ENCODE data around the gene IL17RA. TPM values are rescaled to one million over a fixed set of nuclear protein-coding genes. Genes with fewer than 3 reads are reported as not detected.

IL17RA gene
- total RNA-seq, 1 experiment from 2014 or later = 11.7 TPM

- no peak for DNase-seq (ENCODE audit: low read depth, low spot score)
- no peak for TF ChIP-seq CTCF (IDR thresholded peaks at IDR 0.05)
- no peak for TF ChIP-seq SIN3A (IDR thresholded peaks at IDR 0.05; ENCODE audit: borderline replicate concordance, insufficient read depth, low read depth, low read length)
- TF ChIP-seq TCF7L2 (IDR thresholded peaks at IDR 0.05; ENCODE audit: low read depth, low read length) = no peak
- TF ChIP-seq POLR2AphosphoS5 (IDR thresholded peaks at IDR 0.05; ENCODE audit: low read depth, low read length) = no peak
- TF ChIP-seq REST (IDR thresholded peaks at IDR 0.05; ENCODE audit: insufficient read depth in 1 of 2, low read depth in 2 of 2, low read length in 1 of 2) = no peak
- POLR2A ChIA-PET = interaction anchor here (0.6 kb wide), 1 partner anchor 74 kb away, joined by 8 read pairs; no protein-coding TSS in a partner anchor
- Histone ChIP-seq H3K27me3 (ENCODE audit: control insufficient read depth, insufficient read depth, low read length) (no peaks in the 10 kb centered on the region), H3K4me3 (ENCODE audit: low read depth in 2 of 2, low read length in 2 of 2) (no peak overlapping the region), H3K4me1 (ENCODE audit: control insufficient read depth, insufficient read depth, low read length) (peaks cover 11% of the 10 kb centered on the region), H3K27ac (ENCODE audit: low read length) (no peak overlapping the region), H3K9me3 (ENCODE audit: control insufficient read depth, insufficient read depth, low read depth, low read length) (no peaks in the 10 kb centered on the region), H3K36me3 (ENCODE audit: control insufficient read depth, insufficient read depth, low read length) (no peaks in the 10 kb centered on the region)
- CTCF ChIA-PET = no interaction called here
- BruUV-seq (replicated peaks) = no TSS peak
- no peak for ATAC-seq
- intact Hi-C loops (cut with micrococcal nuclease; ENCODE audit: unreplicated experiment) (no loop called here), in situ Hi-C loops (cut with HindIII; ENCODE audit: low pct_unique_long_range_greater_than_20kb, low sequenced_read_pairs) (no loop called here)
Measured at GRCh38 chr22:17083255-17083654, 1.5 kb upstream of the IL17RA start.

- in situ Hi-C loops (cut with HindIII; ENCODE audit: low pct_unique_long_range_greater_than_20kb, low sequenced_read_pairs) = no loop called here
- DNase-seq (ENCODE audit: low read depth, low spot score) (no peak), ATAC-seq (no peak)
- Histone ChIP-seq H3K27ac (ENCODE audit: low read length) (peak overlapping the region; percentile 54), H3K9me3 (ENCODE audit: control insufficient read depth, insufficient read depth, low read depth, low read length) (no peaks in the 10 kb centered on the region), H3K27me3 (ENCODE audit: control insufficient read depth, insufficient read depth, low read length) (no peaks in the 10 kb centered on the region), H3K4me3 (ENCODE audit: low read depth in 2 of 2, low read length in 2 of 2) (peak overlapping the region; percentile 60 to 74), H3K36me3 (ENCODE audit: control insufficient read depth, insufficient read depth, low read length) (no peaks in the 10 kb centered on the region), H3K4me1 (ENCODE audit: control insufficient read depth, insufficient read depth, low read length) (peaks cover 11% of the 10 kb centered on the region)
- intact Hi-C loops (cut with micrococcal nuclease; ENCODE audit: unreplicated experiment) = no loop called here
- POLR2A ChIA-PET = no interaction called here
- TF ChIP-seq CTCF (IDR thresholded peaks at IDR 0.05) (no peak), TCF7L2 (IDR thresholded peaks at IDR 0.05; ENCODE audit: low read depth, low read length) (no peak), SIN3A (IDR thresholded peaks at IDR 0.05; ENCODE audit: borderline replicate concordance, insufficient read depth, low read depth, low read length) (no peak), REST (IDR thresholded peaks at IDR 0.05; ENCODE audit: insufficient read depth in 1 of 2, low read depth in 2 of 2, low read length in 1 of 2) (no peak), POLR2AphosphoS5 (IDR thresholded peaks at IDR 0.05; ENCODE audit: low read depth, low read length) (no peak)
- CTCF ChIA-PET = no interaction called here
- BruUV-seq (replicated peaks) = no TSS peak
Measured at GRCh38 chr22:17083811-17084441, 874 bp upstream of the IL17RA start.

All from Panc1 (cell line).